Measurements from ENCODE around the gene TNKS1BP1. TPM values are rescaled to one million over a fixed set of nuclear protein-coding genes. Genes with fewer than 3 reads are reported as not detected.
A peak's percentile ranks its signal among the peaks of the same experiment; 100 is the strongest.
"Not testable (repeated sequence)": the region's sequence is repeated elsewhere in the genome, so short reads cannot be mapped to it uniquely, and the experiment has no call there.

The TNKS1BP1 gene, protein sequence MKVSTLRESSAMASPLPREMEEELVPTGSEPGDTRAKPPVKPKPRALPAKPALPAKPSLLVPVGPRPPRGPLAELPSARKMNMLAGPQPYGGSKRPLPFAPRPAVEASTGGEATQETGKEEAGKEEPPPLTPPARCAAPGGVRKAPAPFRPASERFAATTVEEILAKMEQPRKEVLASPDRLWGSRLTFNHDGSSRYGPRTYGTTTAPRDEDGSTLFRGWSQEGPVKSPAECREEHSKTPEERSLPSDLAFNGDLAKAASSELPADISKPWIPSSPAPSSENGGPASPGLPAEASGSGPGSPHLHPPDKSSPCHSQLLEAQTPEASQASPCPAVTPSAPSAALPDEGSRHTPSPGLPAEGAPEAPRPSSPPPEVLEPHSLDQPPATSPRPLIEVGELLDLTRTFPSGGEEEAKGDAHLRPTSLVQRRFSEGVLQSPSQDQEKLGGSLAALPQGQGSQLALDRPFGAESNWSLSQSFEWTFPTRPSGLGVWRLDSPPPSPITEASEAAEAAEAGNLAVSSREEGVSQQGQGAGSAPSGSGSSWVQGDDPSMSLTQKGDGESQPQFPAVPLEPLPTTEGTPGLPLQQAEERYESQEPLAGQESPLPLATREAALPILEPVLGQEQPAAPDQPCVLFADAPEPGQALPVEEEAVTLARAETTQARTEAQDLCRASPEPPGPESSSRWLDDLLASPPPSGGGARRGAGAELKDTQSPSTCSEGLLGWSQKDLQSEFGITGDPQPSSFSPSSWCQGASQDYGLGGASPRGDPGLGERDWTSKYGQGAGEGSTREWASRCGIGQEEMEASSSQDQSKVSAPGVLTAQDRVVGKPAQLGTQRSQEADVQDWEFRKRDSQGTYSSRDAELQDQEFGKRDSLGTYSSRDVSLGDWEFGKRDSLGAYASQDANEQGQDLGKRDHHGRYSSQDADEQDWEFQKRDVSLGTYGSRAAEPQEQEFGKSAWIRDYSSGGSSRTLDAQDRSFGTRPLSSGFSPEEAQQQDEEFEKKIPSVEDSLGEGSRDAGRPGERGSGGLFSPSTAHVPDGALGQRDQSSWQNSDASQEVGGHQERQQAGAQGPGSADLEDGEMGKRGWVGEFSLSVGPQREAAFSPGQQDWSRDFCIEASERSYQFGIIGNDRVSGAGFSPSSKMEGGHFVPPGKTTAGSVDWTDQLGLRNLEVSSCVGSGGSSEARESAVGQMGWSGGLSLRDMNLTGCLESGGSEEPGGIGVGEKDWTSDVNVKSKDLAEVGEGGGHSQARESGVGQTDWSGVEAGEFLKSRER (N-terminal part only)
- total RNA-seq, result 19.3 TPM

- peak; percentile 95 for DNase-seq
Observed at GRCh38 chr11:57324886-57325734, at the start of gene TNKS1BP1. Gene TNKS1BP1, minus strand, starts transcription at chr11:57324952. Its CDS starts 3,067 bp downstream, at chr11:57321885.

GRCh38 chr11:57373146-57373545, 48.4 kb upstream of the TNKS1BP1 start:
- DNase-seq, result no peak

DNA sequence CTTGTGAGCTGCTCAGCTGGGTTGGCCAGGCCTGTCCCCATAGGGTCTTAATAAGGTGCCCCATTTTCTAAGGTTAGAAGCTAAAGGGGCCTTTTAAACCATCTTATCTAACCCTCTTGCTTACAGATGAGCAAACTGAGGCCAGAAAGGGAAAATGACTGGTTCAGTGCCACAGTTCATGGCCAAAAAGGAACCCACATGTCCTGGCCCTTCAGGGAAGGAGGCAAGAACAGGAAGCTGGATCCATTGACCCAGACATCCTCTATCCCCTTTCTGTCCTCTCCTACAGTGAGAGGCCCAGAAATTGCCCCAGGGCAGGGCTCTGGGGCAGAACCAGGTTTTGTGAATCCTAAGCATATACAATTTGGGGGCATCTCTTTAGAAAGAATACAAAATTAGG, 46.2 kb upstream of the TNKS1BP1 start:
- DNase-seq, result no peak

- no peak for DNase-seq
Observed at GRCh38 chr11:57370251-57370650, 45.5 kb upstream of the TNKS1BP1 start.

- DNase-seq, result no peak
Observed at GRCh38 chr11:57368845-57369232, 44.1 kb upstream of the TNKS1BP1 start.

DNA sequence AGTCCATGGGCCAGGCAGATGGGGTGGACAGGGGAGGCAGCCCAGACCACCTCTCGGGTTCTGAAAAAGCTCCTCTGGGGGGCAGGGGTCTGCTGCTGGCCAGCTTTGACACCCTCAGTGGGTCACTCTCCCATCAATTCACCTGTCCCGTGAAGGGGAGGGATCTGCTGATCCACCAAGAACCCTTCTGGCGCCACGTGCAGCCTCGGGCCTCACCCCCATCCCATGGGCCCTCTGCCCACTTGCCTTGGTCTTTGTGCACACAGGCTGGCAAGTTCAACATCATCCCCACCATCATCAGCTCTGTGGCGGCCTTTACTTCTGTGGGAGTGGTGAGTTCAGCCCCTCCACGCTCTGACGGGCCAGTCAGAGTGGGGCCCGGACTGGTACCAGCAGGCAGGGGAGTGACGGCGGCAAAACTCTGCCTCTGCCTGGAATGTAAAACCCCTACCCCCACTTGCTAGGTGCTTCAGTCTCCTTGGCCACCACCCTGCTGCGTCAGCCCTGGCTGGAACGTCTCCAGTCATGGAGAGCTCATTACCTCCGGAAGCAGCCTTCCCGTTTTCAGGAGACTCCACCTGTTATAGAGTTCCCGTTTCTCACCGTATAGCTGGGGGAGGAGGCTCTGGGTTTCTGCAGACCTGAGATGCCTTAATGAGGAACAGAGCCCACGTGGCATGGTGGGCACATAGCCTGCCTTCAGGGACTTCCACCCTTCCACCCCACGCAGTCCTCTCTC, 43.5 kb upstream of the TNKS1BP1 start:
- DNase-seq, result no peak

DNA sequence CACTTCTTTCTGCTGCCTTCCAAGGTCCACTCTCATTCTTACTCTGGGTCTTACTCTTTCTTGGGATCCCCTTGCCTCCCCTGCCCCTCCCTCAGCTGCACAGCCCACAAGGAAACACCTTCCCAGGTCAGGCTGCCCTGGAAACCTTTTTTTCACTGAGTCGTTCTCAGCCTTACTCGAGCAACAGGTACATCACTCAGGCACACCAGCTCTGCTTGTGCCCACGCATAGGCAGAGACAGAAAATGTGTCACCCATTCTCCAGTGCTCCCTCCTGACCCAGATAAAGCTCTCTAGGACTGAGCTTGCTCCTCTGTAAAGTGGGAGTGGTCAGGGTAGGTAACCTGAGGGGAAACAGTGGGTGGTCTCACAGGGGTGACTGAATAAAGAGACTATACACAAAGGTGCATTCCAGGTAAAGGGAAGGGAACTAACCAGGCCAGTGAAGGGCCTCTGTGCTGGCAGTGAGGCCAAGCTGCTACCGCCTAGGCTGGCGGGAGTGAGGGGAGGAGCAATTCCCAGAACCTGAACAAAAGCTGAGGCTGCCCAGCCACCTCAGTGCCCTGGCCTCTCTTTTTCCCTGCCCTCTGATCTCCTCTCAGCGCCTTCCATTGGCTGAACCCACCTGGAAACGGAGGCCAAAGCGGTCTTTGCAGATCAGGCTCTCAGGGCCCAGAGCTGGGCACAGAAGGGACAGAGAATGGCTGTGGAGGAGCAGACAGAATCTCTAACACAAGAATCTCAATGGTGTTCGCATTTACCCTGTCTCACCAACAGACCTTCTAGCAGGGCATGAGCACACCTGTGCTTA, 40.3 kb upstream of the TNKS1BP1 start:
- DNase-seq, result peak; percentile 15

GRCh38 chr11:57363131-57364080, 38.7 kb upstream of the TNKS1BP1 start:
- DNase-seq, result peak; percentile 46

GRCh38 chr11:57361926-57362325, 37.2 kb upstream of the TNKS1BP1 start:
- DNase-seq, result no peak

GRCh38 chr11:57361420-57361819, 36.7 kb upstream of the TNKS1BP1 start:
- DNase-seq, result not testable (repeated sequence)

GRCh38 chr11:57360991-57361390, 36.2 kb upstream of the TNKS1BP1 start:
- no peak for DNase-seq

DNA sequence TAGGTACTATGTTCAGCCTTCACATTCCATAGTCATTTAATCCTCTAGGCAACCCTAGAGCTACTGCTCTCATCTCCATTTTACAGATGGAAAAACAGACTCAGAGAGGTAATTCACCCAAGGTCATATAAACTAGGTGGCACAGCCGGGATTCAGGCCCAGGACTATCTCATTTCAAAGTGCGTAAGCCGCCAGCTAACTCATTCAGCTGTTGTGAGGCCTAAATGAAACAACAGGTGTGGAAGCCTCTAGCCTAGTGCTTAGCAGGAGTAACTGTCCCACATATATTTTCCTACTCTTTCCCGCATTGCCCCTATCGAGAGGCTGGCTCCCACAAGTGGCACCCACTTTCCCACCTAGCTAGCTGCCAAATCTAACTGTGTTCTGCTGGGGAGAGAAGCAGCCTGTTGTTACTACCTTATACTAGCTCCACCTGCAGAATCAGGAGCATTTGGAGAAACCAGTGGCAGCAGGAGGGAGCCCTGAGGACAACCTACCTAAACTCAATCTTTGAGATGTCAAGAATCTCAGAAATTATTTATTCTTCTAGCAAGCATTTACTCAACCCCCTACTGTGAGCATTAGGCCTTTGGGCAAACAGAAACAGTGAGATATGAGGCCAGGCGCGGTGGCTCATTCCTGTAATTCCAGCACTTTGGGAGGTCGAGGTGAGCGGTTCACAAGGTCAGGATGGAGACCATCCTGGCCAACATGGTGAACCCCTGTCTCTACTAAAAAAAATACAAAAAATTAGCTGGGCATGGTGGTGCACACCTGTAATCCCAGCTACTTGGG, 35.3 kb upstream of the TNKS1BP1 start:
- DNase-seq, result no peak

- DNase-seq, result no peak
Observed at GRCh38 chr11:57359396-57359795, 34.6 kb upstream of the TNKS1BP1 start.

DNA sequence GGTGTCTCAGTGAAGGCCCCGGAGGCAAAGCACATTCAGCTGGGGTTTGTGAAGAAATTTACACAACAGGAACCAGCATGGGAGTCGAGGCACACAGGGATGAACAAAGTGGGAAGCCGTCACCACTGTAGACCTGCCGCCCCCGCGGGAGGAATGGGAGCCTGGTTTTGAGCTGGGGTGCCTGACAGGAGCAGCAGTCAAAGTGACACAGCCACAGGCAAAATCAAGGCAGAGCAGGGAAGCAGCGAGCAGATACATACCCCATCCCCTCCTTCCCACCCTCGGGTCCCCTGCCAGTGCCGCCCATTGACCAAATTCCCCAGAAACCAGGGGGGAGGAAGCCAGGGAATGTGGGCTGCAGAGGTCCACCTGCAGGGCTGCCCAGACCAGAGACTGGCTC, 34.2 kb upstream of the TNKS1BP1 start:
- no peak for DNase-seq

DNA sequence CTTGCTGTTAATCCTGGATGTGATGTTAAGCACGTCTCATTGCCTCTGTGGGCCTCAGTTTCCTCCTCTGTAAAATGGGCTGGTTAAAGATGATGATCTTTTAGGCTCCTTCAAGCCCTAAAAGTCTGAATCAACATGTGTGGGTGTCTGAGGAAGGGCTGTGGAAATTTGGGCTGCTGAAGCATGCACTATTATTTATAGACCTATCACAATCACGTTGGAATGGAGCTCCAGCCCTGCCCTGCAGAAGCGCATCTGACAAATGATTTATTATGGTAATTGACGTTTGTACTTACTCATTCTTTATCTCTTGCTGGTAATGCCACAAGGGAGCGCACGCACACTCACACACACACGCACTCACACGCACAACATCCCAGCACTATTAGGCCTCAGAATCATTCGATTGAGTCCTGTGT, 33.8 kb upstream of the TNKS1BP1 start:
- DNase-seq, result no peak

DNA sequence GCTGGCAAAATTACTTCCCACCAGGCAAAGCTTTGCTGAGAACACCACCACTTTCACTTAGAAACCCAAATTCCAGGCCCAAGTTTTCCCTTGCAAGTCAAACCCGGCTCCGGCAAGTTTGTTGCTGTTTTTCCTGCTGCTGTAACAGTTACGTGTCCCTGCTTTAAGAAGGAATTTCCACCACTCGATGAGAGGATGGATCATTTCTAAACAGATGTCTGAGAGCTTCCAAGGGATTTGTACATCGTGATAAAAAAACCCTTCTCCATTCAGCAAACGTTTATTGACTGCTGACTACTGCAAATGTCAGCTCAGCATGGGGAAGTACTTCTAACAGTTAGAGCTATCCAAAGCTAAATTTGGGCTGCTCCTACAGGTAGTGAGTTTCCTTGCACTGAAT, 33.1 kb upstream of the TNKS1BP1 start:
- DNase-seq, result no peak

DNA sequence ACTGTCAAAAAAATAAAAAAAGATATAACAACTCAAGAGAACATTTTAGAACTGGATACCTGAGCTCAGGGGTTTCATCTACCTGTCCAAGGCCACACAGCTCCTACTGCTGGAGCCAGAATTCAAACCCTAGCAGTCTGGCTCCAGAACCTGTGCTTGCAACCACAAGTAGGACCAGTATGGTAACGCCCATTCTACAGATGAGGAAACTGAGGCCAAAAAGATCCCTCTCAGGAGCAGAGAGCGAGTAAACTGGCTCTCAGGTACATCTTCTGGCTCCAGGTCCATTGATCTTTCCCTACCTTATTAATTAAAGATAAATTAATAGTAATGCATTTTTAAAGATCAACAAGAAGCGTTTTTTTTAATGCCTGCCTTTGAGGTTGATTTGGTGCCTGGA, 32.6 kb upstream of the TNKS1BP1 start:
- DNase-seq, result no peak

DNA sequence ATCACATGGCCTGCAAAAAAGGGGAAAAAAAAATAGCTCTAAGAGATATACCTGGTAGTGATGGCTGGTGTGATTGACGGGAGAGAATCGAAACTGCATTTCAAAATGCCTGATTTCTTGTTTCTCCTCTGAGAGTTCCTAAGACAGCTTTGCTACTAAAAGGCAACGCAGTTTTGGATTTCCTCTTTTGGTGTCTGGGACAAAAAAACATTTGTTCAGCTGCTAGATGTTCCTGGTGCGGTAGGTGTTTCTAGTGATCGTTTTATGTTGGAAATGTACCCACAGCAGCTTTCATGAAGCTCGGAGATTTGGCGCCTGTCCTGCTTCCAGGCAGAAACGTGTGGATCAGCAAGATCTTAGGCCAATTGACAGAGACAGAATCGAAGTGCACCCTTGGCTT, 31.5 kb upstream of the TNKS1BP1 start:
- peak; percentile 27 for DNase-seq
